ENCODE results near the gene ABCA8.

ABCA8 gene

GRCh38 chr17:68849673-68850610 is 105.2 kb downstream of the ABCA8 start:
- H3K36me3 ChIP-seq (replicated peaks in 1 of 2; ENCODE audit: control insufficient read depth in 2 of 2, insufficient read depth in 2 of 2, low read length in 2 of 2) = no peaks in the 10 kb centered on the region
- H3K9me3 ChIP-seq (replicated peaks in 1 of 2; ENCODE audit: control insufficient read depth in 2 of 2, insufficient read depth in 1 of 2, low read depth in 1 of 2, low read length in 2 of 2) = peaks cover 0 to 1% of the 10 kb centered on the region in 2 donors
- H2BK12ac ChIP-seq (ENCODE audit: low read length) = no peak overlapping the region
- no peak overlapping the region for H4K91ac ChIP-seq (ENCODE audit: low read depth, low read length, poor library complexity)
- H3K4me3 ChIP-seq (ENCODE audit: low read length in 2 of 2) = no peak overlapping the region
- H3K18ac ChIP-seq (ENCODE audit: low read length) = no peak overlapping the region
- H4K8ac ChIP-seq (ENCODE audit: low read depth, low read length) = no peak overlapping the region
- no peaks in the 10 kb centered on the region for H3K27me3 ChIP-seq (ENCODE audit: control insufficient read depth in 3 of 3, insufficient read depth in 3 of 3, low read depth in 1 of 3, low read length in 3 of 3)
- H3K23ac ChIP-seq (ENCODE audit: low read depth, low read length, poor library complexity) = no peak overlapping the region
- H2BK15ac ChIP-seq (ENCODE audit: low read length) = no peak overlapping the region
- no peak overlapping the region for H3K27ac ChIP-seq (replicated peaks; ENCODE audit: low read length)
- no peak for DNase-seq (ENCODE audit: low spot score)
- no CpG with 5 or more reads among the region's 7 CpGs for WGBS, 2 donors (ENCODE audit: extremely low coverage in 2 of 2, insufficient read length in 2 of 2, insufficient replicate concordance in 1 of 2)
- no peaks in the 10 kb centered on the region for H3K79me1 ChIP-seq (ENCODE audit: low read depth, low read length)
- no peak overlapping the region for H3K9ac ChIP-seq (ENCODE audit: low read depth, low read length, poor library complexity)
- no peak overlapping the region for H2BK5ac ChIP-seq (ENCODE audit: low read length)
- H3K4me2 ChIP-seq (ENCODE audit: insufficient read depth, low read length, poor library complexity, severe bottlenecking) = no peak overlapping the region
- no peak overlapping the region for H3K14ac ChIP-seq (ENCODE audit: low read length)
- no peak overlapping the region for H2BK120ac ChIP-seq (ENCODE audit: low read depth, low read length)
- no peak overlapping the region for H3K4ac ChIP-seq (ENCODE audit: low read length)
- H2AFZ ChIP-seq (ENCODE audit: low read length) = no peak overlapping the region
- no peaks in the 10 kb centered on the region for H3K4me1 ChIP-seq (ENCODE audit: control insufficient read depth in 2 of 2, insufficient read depth in 1 of 2, low read depth in 1 of 2, low read length in 2 of 2)
- H2AK5ac ChIP-seq (ENCODE audit: low read depth, low read length) = no peak overlapping the region

GRCh38 chr17:68847711-68848110 is 107.5 kb downstream of the ABCA8 start:
- H4K91ac ChIP-seq (ENCODE audit: low read depth, low read length, poor library complexity) = no peak overlapping the region
- H3K23ac ChIP-seq (ENCODE audit: low read depth, low read length, poor library complexity) = no peak overlapping the region
- H2AK5ac ChIP-seq (ENCODE audit: low read depth, low read length) = no peak overlapping the region
- DNase-seq (ENCODE audit: low spot score) = no peak
- H2BK15ac ChIP-seq (ENCODE audit: low read length) = no peak overlapping the region
- H3K4me1 ChIP-seq (ENCODE audit: control insufficient read depth in 2 of 2, insufficient read depth in 1 of 2, low read depth in 1 of 2, low read length in 2 of 2) = no peaks in the 10 kb centered on the region
- H3K14ac ChIP-seq (ENCODE audit: low read length) = no peak overlapping the region
- no peak overlapping the region for H3K9ac ChIP-seq (ENCODE audit: low read depth, low read length, poor library complexity)
- peak overlapping the region; percentile 21 for H2AFZ ChIP-seq (ENCODE audit: low read length)
- H3K4me2 ChIP-seq (ENCODE audit: insufficient read depth, low read length, poor library complexity, severe bottlenecking) = no peak overlapping the region
- H3K27ac ChIP-seq (replicated peaks; ENCODE audit: low read length) = no peak overlapping the region
- no peaks in the 10 kb centered on the region for H3K36me3 ChIP-seq (replicated peaks in 1 of 2; ENCODE audit: control insufficient read depth in 2 of 2, insufficient read depth in 2 of 2, low read length in 2 of 2)
- no peak overlapping the region for H3K18ac ChIP-seq (ENCODE audit: low read length)
- WGBS, 2 donors (ENCODE audit: extremely low coverage in 2 of 2, insufficient read length in 2 of 2, insufficient replicate concordance in 1 of 2) = no CpG with 5 or more reads among the region's 1 CpG
- no peak overlapping the region for H2BK5ac ChIP-seq (ENCODE audit: low read length)
- no peak overlapping the region for H4K8ac ChIP-seq (ENCODE audit: low read depth, low read length)
- no peak overlapping the region for H2BK12ac ChIP-seq (ENCODE audit: low read length)
- no peaks in the 10 kb centered on the region for H3K27me3 ChIP-seq (ENCODE audit: control insufficient read depth in 3 of 3, insufficient read depth in 3 of 3, low read depth in 1 of 3, low read length in 3 of 3)
- H3K4ac ChIP-seq (ENCODE audit: low read length) = no peak overlapping the region
- peaks cover 0 to 1% of the 10 kb centered on the region in 2 donors for H3K9me3 ChIP-seq (replicated peaks in 1 of 2; ENCODE audit: control insufficient read depth in 2 of 2, insufficient read depth in 1 of 2, low read depth in 1 of 2, low read length in 2 of 2)
- no peak overlapping the region for H2BK120ac ChIP-seq (ENCODE audit: low read depth, low read length)
- H3K4me3 ChIP-seq (ENCODE audit: low read length in 2 of 2) = no peak overlapping the region
- no peaks in the 10 kb centered on the region for H3K79me1 ChIP-seq (ENCODE audit: low read depth, low read length)

- Histone ChIP-seq H3K18ac (ENCODE audit: low read length) (no peak overlapping the region), H3K23ac (ENCODE audit: low read depth, low read length, poor library complexity) (no peak overlapping the region), H2BK12ac (ENCODE audit: low read length) (no peak overlapping the region), H2BK15ac (ENCODE audit: low read length) (no peak overlapping the region), H3K9me3 (replicated peaks in 1 of 2; ENCODE audit: control insufficient read depth in 2 of 2, insufficient read depth in 1 of 2, low read depth in 1 of 2, low read length in 2 of 2) (no peaks in the 10 kb centered on the region), H3K14ac (ENCODE audit: low read length) (no peak overlapping the region), H3K36me3 (replicated peaks in 1 of 2; ENCODE audit: control insufficient read depth in 2 of 2, insufficient read depth in 2 of 2, low read length in 2 of 2) (no peaks in the 10 kb centered on the region), H2BK120ac (ENCODE audit: low read depth, low read length) (no peak overlapping the region), H3K4me2 (ENCODE audit: insufficient read depth, low read length, poor library complexity, severe bottlenecking) (no peak overlapping the region), H3K4me1 (ENCODE audit: control insufficient read depth in 2 of 2, insufficient read depth in 1 of 2, low read depth in 1 of 2, low read length in 2 of 2) (no peaks in the 10 kb centered on the region), H3K27ac (replicated peaks; ENCODE audit: low read length) (no peak overlapping the region), H3K4me3 (ENCODE audit: low read length in 2 of 2) (no peak overlapping the region), H3K79me1 (ENCODE audit: low read depth, low read length) (no peaks in the 10 kb centered on the region), H2BK5ac (ENCODE audit: low read length) (no peak overlapping the region), H2AK5ac (ENCODE audit: low read depth, low read length) (no peak overlapping the region), H3K4ac (ENCODE audit: low read length) (no peak overlapping the region), H4K8ac (ENCODE audit: low read depth, low read length) (no peak overlapping the region), H2AFZ (ENCODE audit: low read length) (peak overlapping the region; percentile 6), H3K9ac (ENCODE audit: low read depth, low read length, poor library complexity) (no peak overlapping the region), H3K27me3 (ENCODE audit: control insufficient read depth in 3 of 3, insufficient read depth in 3 of 3, low read depth in 1 of 3, low read length in 3 of 3) (no peaks in the 10 kb centered on the region), H4K91ac (ENCODE audit: low read depth, low read length, poor library complexity) (no peak overlapping the region)
- no peak for DNase-seq (ENCODE audit: low spot score)
- no CpG with 5 or more reads among the region's 3 CpGs for WGBS, 2 donors (ENCODE audit: extremely low coverage in 2 of 2, insufficient read length in 2 of 2, insufficient replicate concordance in 1 of 2)
Measured at GRCh38 chr17:68843522-68843921, 111.7 kb downstream of the ABCA8 start.

GRCh38 chr17:68840073-68840472 is 115.1 kb downstream of the ABCA8 start:
- no peaks in the 10 kb centered on the region for H3K36me3 ChIP-seq (replicated peaks in 1 of 2; ENCODE audit: control insufficient read depth in 2 of 2, insufficient read depth in 2 of 2, low read length in 2 of 2)
- no CpG with 5 or more reads among the region's 4 CpGs for WGBS, 2 donors (ENCODE audit: extremely low coverage in 2 of 2, insufficient read length in 2 of 2, insufficient replicate concordance in 1 of 2)
- H3K79me1 ChIP-seq (ENCODE audit: low read depth, low read length) = no peaks in the 10 kb centered on the region
- no peak overlapping the region for H3K4me3 ChIP-seq (ENCODE audit: low read length in 2 of 2)
- H4K91ac ChIP-seq (ENCODE audit: low read depth, low read length, poor library complexity) = no peak overlapping the region
- H3K27ac ChIP-seq (replicated peaks; ENCODE audit: low read length) = no peak overlapping the region
- H3K27me3 ChIP-seq (ENCODE audit: control insufficient read depth in 3 of 3, insufficient read depth in 3 of 3, low read depth in 1 of 3, low read length in 3 of 3) = no peaks in the 10 kb centered on the region
- H3K9me3 ChIP-seq (replicated peaks in 1 of 2; ENCODE audit: control insufficient read depth in 2 of 2, insufficient read depth in 1 of 2, low read depth in 1 of 2, low read length in 2 of 2) = no peaks in the 10 kb centered on the region
- no peak overlapping the region for H2BK5ac ChIP-seq (ENCODE audit: low read length)
- no peaks in the 10 kb centered on the region for H3K4me1 ChIP-seq (ENCODE audit: control insufficient read depth in 2 of 2, insufficient read depth in 1 of 2, low read depth in 1 of 2, low read length in 2 of 2)
- H2BK120ac ChIP-seq (ENCODE audit: low read depth, low read length) = no peak overlapping the region
- no peak overlapping the region for H3K18ac ChIP-seq (ENCODE audit: low read length)
- no peak overlapping the region for H3K4ac ChIP-seq (ENCODE audit: low read length)
- no peak overlapping the region for H3K9ac ChIP-seq (ENCODE audit: low read depth, low read length, poor library complexity)
- H3K4me2 ChIP-seq (ENCODE audit: insufficient read depth, low read length, poor library complexity, severe bottlenecking) = no peak overlapping the region
- no peak overlapping the region for H4K8ac ChIP-seq (ENCODE audit: low read depth, low read length)
- no peak overlapping the region for H2AK5ac ChIP-seq (ENCODE audit: low read depth, low read length)
- H3K14ac ChIP-seq (ENCODE audit: low read length) = peak overlapping the region; percentile 73
- no peak overlapping the region for H3K23ac ChIP-seq (ENCODE audit: low read depth, low read length, poor library complexity)
- DNase-seq (ENCODE audit: low spot score) = no peak
- no peak overlapping the region for H2BK15ac ChIP-seq (ENCODE audit: low read length)
- H2AFZ ChIP-seq (ENCODE audit: low read length) = no peak overlapping the region
- H2BK12ac ChIP-seq (ENCODE audit: low read length) = no peak overlapping the region

Measured in neuronal stem cell (in vitro differentiated cells).